HepG2 (cell line): ENCODE data around the gene GDI1. TPM values are rescaled to one million over a fixed set of nuclear protein-coding genes. Genes with fewer than 3 reads are reported as not detected.
A peak's percentile ranks its signal among the peaks of the same experiment; 100 is the strongest.

Source experiments
- ARNT ChIP-seq: fragments of 450-650 bp; IDR thresholded peaks from 2 replicates; pipeline ENCODE4 v1.6.1; 2017
- CHCHD3 ChIP-seq: sonication (generic); formaldehyde crosslinking; IDR thresholded peaks from 2 replicates; pipeline ENCODE4 v1.8.0; 2022; ENCODE audit warnings: mild to moderate bottlenecking, missing genetic modification reagents, moderate library complexity
- ETV6 ChIP-seq: sonication (generic); formaldehyde crosslinking; conservative IDR thresholded peaks from 2 replicates; pipeline ENCODE4 v1.4.0; 2020; ENCODE audit warnings: missing genetic modification reagents
- GABPB1 ChIP-seq: IDR thresholded peaks from 2 replicates; pipeline ENCODE4 v1.6.1; 2016; ENCODE audit warnings: mild to moderate bottlenecking, missing genetic modification reagents, moderate library complexity, missing compliant biosample characterization
- GRHL1 ChIP-seq: sonication (generic); formaldehyde crosslinking; conservative IDR thresholded peaks from 2 replicates; pipeline ENCODE4 v1.8.0; 2022; ENCODE audit warnings: missing genetic modification reagents
- MLXIP ChIP-seq: sonication (generic); formaldehyde crosslinking; IDR thresholded peaks from 2 replicates; pipeline ENCODE4 v1.9.0; 2021; ENCODE audit warnings: missing genetic modification reagents, borderline replicate concordance
- MYC ChIP-seq: sonication (generic); formaldehyde crosslinking; IDR thresholded peaks from 2 replicates; pipeline ENCODE4 v1.9.0; 2021; ENCODE audit warnings: missing genetic modification reagents, borderline replicate concordance
- PAWR ChIP-seq: sonication (generic); formaldehyde crosslinking; IDR thresholded peaks from 2 replicates; pipeline ENCODE4 v1.4.0; 2020; ENCODE audit warnings: missing genetic modification reagents, mild to moderate bottlenecking, borderline replicate concordance
- SCMH1 ChIP-seq: sonication (generic); formaldehyde crosslinking; IDR thresholded peaks from 2 replicates; pipeline ENCODE4 v1.9.0; 2021; ENCODE audit warnings: missing genetic modification reagents, mild to moderate bottlenecking, borderline replicate concordance
- TAF1 ChIP-seq: sonication (generic); formaldehyde crosslinking; IDR thresholded peaks from 2 replicates; pipeline ENCODE4 v1.4.0; 2020; ENCODE audit warnings: missing genetic modification reagents
- TERF1 ChIP-seq: sonication (generic); formaldehyde crosslinking; IDR thresholded peaks from 2 replicates; pipeline ENCODE4 v1.8.0; 2022; ENCODE audit warnings: mild to moderate bottlenecking, missing genetic modification reagents, moderate library complexity
- TOE1 ChIP-seq: sonication (generic); formaldehyde crosslinking; IDR thresholded peaks from 2 replicates; pipeline ENCODE4 v1.4.0; 2020; ENCODE audit warnings: mild to moderate bottlenecking, missing genetic modification reagents
- ZNF224 ChIP-seq: sonication (generic); formaldehyde crosslinking; IDR thresholded peaks from 2 replicates; pipeline ENCODE4 v1.5.0; 2020; ENCODE audit warnings: mild to moderate bottlenecking, missing genetic modification reagents
- ZNF230 ChIP-seq: sonication (generic); formaldehyde crosslinking; IDR thresholded peaks from 2 replicates; pipeline ENCODE4 v1.4.0; 2020; ENCODE audit warnings: mild to moderate bottlenecking, missing genetic modification reagents
- ZNF605 ChIP-seq: sonication (generic); formaldehyde crosslinking; IDR thresholded peaks from 2 replicates; pipeline ENCODE4 v1.8.0; 2022; ENCODE audit warnings: mild to moderate bottlenecking, missing genetic modification reagents
- ZNF687 ChIP-seq: sonication (generic); formaldehyde crosslinking; IDR thresholded peaks from 2 replicates; pipeline ENCODE4 v1.5.1; 2020; ENCODE audit warnings: mild to moderate bottlenecking, missing genetic modification reagents, moderate library complexity
- polyA plus RNA-seq, 8 experiments: library from polyadenylated mRNA; depleted of rRNA in 3 of 8; stranded (reverse) in 7 of 8; unstranded in 1 of 8; fragments of >200 nt; fragmentation: Illumina TruSeq in 4 of 8; extraction: Trizol in 4 of 8; gene quantifications; 2 replicates each; pipeline versions ENCODE4 v1.2.1 to v1.2.3, GENCODE V29; 2011 to 2016; ENCODE audit warnings: low read depth in 4 of 8, missing spikeins in 1 of 8, mixed read lengths in 1 of 8; ENCODE audit not compliant: insufficient read depth in 1 of 8
- total RNA-seq, 5 experiments: library from RNA; depleted of rRNA; stranded (reverse); fragments of >200 nt; fragmentation: Illumina TruSeq; extraction: Trizol; gene quantifications; 2 replicates each; pipeline ENCODE4 v1.2.3, GENCODE V29; 2016; ENCODE audit warnings: low read depth in 1 of 5

The GDI1 gene
- total and polyA plus RNA-seq, 2 of the 13 experiments (the other 11 are each of a cell fraction or from before 2014, with no cell fraction given) = 17.4 to 105 TPM

- TF ChIP-seq GRHL1 = no peak
- peak; percentile 58; the same call in 1 of the 2 replicates for TF ChIP-seq GABPB1 (CRISPR knock-in tag)
- TF ChIP-seq ZNF687 (CRISPR knock-in tag) = peak; percentile 97
- TF ChIP-seq MYC = peak; percentile 62; the same call in 1 of the 2 replicates
- 0 out of 2 replicates have a peak, but pooled peaks have one; percentile 54 for TF ChIP-seq ZNF224
- 0 out of 2 replicates have a peak, but pooled peaks have one; percentile 36 for TF ChIP-seq MLXIP (CRISPR knock-in tag)
- TF ChIP-seq TOE1 (CRISPR knock-in tag) = no peak
- peak; percentile 40; the same call in 1 of the 2 replicates for TF ChIP-seq TAF1
- no peak for TF ChIP-seq PAWR
- no peak for TF ChIP-seq TERF1 (CRISPR knock-in tag)
- no peak for TF ChIP-seq ARNT
- TF ChIP-seq SCMH1 (CRISPR knock-in tag) = no peak
- TF ChIP-seq ZNF230 (CRISPR knock-in tag) = 0 out of 2 replicates have a peak, but pooled peaks have one; percentile 29
- TF ChIP-seq CHCHD3 (CRISPR knock-in tag) = no peak
- TF ChIP-seq ETV6 (CRISPR knock-in tag) = no peak
- TF ChIP-seq ZNF605 (CRISPR knock-in tag) = peak; percentile 89
Observed at GRCh38 chrX:154478728-154479622, 42.0 kb downstream of the GDI1 start, which contains the start of gene LAGE3 (continued).
